NCI-H2029 treated with DMSO at 0.1 percent for 48 hours (cell line): Measurements from ENCODE around the gene CDK2AP2.
"Not testable (repeated sequence)": the region's sequence is repeated elsewhere in the genome, so short reads cannot be mapped to it uniquely, and the experiment has no call there.

ENCODE experiments used
- DNase-seq: peaks from one replicate; lab custom pipeline; 2025; lab: John Stamatoyannopoulos, UW

The CDK2AP2 gene

DNA sequence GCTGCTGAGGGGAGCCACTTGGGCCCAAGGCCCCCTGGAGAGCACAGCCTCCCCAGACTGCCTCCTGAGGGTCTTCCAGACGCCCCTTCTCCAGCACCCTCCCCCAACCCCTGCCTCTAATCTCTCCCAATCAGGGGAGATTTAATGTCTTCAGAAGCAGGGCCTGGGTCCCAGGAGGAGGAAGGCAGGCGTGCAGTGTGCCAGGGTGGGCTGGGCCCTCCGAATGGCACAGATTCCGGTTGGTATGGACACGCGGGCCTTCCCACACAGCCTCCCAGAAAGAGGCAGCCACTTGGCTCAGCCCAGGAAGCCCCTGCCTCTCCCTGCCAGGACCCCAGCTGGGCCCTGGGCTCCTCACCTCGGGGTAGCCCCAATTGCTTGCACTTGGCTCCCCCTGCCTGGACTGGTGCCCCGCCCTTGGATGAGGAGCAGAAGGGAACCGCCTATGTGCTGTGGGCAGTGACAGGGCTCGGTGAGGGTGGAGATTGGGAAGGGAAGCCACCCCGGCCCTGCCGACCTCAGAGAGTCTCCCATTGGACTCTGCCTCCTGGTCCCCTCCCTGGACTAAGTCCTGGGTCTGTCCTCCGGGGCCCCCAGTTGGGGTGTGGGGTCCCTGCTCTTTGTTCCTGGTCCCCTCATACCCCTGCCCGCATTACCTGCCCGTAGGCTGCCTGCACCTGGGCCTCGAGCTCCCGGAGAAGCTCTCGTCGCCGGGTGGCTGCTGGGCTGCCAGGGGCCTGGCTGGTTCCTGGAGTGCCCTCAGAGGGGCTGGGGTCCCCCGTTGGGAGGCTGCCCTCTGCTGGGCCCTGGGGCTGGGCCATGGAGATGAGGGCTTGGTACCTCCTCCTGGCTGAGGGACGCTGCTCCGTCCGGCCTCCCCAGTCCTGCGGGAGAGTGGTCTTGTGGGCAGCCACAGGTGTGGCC is 15.9 kb upstream of the CDK2AP2 start:
- DNase-seq = no peak

DNA sequence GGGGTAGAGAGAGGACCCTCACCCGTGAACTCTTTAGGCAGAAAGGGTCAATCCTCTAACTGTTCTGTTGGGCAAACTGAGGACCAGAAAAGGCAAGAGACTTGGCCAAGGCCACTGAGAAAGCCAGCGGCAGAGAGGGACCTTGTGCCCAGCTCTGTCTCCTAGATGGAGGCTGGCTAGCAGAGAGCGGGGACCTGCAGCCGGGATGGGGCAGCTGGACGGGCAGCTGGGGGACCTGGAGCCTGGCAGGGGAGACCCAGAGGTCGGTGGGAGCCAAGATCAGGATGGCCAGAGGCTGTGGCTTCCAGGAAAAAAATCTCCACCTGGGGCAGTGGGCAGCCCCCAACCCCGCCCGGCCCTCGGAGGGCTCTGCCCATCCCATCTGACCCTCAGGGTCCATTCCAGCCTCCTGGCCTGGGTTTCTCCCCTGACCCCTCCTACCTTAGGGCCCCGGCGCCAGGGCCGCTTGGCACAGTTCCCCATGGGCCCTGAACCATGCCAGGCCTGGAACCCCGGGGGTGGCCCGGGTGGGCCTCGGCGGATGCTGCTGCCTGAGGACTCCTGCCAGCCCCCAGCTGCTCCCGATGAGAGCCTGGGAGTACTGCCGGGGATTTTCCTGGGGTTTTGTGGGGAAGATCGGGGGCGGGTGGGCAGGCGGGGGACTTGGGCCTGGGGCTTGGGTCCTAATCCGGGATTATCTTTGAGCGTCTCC is 15.0 kb upstream of the CDK2AP2 start, which contains the start of gene CABP2:
Gene CABP2 (minus strand): TSS at position 603 of the 712 bp plus-strand sequence. CDS start 120 bp downstream, at position 483.
- no peak for DNase-seq

DNA sequence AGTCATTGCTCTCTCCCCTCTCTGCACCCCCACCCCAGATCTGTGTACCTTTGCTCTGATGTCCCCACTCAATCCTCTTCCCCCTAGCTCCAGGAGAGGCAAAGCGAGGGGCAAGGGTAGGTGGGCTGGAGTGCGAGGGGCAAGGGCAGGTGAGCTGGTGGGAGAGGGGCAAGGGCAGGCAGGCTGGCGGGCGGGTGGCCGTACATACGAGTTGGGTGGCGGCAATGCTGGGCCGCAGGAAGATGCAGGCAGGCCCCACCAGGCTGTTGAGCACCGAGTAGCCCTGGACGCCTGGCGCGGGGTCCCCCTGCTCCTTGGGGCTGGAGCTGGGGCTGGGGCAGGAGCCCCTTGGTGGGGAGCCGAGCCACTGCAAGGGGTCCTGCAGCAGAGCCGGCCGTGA is 14.4 kb upstream of the CDK2AP2 start:
- no peak for DNase-seq

DNA sequence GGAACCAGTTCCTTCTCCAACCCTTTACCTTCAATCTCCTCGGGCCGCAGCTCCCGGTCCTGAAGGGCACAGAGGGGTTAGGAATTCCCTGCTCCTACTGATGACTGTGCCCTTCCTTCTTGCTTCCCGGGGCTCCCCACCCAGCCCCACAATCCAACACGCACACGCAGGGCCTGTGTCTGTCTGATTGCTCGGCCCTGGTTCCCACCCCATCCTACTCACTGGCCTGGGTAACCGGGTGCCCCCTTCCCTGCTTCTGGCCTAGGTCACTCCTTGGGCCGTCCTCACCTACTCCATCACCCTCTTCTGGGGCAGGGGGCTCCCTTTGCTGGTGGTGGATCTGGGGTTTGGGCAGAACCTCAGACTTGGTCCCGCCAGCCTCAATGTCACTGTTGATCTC is 14.0 kb upstream of the CDK2AP2 start:
- no peak for DNase-seq

DNA sequence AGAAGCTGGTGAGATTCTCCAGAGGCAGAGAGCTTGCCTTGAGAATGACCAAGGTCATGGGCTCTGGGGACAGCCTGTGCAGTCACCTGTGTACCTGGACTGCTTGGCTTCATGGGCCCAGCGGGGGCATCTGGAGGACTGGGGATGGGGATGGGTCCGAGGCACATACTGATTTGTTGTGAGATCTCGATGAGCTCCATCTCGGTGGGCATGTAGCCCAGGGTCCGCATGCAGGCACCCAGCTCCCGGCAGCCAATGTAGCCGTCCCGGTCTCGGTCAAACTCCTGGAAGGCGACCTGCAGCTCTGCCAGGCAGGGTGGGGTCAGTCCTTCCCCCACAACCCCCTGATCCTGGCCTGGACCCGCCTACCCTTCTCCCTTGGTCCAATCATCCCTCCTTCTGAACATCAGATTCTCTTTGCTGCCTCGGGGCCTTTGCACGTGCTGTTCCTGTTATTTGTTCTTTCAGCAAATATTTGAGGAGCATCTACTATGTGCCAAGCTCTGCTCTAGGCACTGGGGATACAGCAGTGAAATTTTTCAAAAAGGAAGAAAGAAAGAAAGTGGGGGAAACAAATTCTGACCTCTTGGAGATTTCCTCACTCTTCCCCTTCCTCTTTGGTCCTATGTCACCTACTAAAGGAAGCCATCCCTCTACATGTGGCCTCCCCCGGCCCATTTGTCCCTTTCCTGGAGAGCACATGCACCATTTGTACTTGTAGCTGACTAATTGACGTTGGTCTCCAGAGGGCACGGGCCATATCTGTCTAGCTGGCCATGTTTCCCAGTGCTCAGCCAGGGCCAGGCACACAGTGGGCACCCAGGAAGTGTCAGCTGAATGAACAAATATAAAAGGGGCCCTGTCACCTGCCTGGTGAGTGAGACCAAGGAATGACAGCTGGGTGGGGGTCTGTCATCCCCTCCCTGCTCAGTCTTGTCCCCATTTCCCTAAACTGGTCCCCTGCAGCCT is 13.2 kb upstream of the CDK2AP2 start:
- no peak for DNase-seq

DNA sequence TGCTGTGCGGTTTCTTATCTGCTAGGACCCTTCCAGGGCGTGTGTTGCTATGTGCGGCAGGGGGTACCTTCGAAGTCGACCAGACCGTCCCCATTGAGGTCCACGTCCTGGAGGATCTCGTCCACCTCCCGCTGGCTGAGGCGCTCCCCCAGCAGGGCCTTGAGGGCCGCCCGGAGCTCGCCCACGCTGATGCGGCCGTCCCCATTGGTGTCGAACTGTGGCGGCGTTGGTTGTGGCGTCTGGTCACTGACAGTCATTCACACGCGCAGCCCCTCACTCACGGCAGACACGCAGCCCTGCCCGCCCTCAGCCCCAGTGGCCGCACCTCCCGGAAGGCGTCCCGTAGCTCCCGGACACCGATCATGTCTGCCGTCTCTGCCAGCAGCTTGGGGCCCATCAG is 11.8 kb upstream of the CDK2AP2 start:
- DNase-seq = no peak

DNA sequence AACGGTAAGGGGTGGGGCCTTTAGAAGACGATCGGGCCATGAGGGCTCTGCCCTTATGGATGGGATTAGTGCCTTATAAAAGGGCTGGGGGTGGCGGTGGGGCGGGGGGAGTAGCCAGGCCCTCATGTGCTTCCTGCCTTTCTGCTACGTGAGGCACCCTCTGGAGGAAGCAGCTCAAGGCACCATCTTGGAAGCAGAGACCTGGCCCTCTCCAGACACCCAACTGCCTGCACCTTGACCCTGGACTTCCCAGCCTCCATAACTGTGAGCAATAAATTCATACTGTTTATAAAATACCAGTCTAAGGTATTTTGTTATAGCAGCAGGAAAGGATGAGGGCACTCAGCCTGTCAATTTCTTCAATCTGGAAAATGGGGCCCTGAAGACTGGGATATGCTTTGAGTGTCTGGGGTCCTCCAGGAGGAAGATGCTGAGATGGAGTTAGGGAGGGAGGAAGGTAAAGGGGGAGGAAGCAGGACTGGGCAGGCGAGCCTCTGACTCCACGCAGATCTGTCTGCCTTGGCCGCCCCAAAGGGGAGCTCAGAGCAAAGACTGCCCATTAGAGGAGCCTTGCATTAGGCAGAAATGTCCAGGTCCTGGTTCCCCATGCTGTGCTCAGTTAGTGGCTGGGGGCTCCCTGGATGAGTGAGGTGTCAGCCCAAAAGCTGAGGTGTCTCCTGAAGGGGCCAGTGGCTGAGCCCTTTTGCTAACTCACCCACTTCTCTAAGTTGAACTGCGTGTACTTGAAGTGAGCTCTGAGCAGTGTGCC is 10.0 kb upstream of the CDK2AP2 start:
- no peak for DNase-seq

DNA sequence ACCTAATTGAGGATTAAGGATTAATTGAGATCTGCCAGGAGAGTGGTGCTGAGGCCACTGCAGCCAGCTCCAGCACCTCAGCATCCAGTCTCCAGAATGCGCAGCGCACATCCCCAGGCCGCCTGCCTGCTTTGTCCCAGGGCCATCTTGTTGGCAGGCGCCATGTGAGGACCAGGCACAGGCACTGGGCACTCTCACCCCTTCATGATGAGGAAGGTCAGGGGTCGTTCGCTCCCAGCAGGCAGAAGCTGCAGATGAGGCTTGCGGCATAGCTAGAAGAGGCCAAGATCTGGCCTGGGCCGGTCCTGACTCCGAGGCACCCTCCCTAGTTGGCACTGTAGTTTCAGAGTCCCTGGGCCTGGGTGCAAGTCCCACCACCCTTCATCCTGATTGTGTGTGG is 8.8 kb upstream of the CDK2AP2 start:
- DNase-seq = no peak

DNA sequence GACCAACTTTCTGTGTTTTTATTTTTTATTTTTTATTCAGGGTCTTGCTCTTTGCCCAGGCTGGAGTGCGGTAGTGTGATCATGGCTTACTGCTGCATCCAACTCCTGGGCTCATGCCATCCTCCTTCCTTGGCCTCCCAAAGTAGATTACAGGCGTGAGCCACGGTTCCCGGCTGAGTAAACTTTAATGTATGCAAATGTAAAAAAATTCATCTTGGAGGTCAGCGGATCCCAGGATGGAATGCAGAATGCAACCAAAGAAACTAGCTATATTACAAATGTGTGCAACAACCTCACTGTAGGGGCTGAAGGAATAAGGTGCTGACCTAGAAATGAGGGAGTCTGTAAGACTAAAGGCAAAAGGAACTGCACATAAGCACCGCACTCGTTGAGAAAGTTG is 6.2 kb upstream of the CDK2AP2 start:
- no peak for DNase-seq

DNA sequence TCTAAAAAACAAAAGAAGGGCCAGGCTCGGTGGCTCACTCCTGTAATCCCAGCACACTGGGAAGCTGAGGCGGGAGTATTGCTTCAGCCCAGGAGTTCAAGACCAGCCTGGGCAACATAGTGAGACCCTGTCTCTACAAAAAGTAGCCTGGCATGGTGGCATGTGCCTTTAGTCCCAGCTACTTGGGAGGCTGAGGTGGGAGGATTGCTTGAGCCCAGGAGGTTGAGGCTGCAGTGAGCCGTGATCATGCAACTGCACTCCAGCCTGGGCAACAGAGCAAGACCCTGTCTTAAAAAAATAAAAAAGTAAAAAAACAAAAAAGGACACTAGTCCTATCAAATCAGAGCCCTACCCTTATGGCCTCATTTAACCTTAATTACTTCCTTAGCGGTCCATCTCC is 3.6 kb upstream of the CDK2AP2 start:
- not testable (repeated sequence) for DNase-seq

DNA sequence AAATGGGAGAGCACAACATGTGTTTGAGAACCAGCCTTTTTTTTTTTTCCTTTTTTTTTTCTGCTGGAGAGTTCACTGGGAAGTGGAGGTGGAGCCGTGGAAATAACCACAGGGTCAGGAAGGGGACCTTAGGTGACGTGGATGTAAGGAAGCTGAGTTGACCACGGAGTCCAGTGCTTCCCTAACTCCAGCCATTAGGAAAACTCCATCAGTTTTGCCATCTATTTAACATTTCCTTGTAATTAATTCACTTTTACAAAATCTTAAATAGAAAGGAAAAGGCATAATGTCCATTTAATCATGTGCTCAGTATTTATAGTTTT is 2.0 kb upstream of the CDK2AP2 start:
- DNase-seq = no peak

DNA sequence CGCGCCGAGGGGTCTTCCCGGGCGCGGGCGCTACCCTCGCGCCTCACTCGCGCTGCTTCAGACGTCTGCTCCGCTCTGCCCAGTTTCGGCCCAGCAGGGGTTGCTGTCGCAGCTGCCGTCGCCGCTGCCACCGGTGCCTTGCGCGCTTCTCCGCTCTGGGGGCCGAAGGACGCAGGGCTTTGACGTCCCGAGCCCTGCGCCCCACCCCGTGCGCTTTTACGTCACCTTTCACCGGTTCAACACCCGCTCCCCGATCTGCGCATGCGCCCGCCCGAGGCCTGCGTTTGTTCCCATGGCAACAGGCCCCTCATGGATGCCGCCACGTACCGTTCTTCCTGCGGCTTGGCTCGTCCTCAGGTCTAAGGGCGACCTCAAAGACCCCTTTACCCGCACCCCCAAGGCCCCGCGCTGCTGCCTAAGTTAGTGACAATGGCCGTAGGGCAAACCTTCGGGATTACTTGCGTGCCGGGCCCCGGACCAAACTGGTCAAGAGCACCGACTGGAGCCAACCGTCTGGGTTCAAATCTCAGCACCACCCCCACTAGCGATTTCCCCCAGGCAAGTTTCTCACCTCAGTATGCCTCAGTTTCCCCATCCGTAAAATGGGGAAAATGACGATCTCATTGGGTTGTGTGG is 642 bp upstream of the CDK2AP2 start:
- DNase-seq = peak; percentile 95

DNA sequence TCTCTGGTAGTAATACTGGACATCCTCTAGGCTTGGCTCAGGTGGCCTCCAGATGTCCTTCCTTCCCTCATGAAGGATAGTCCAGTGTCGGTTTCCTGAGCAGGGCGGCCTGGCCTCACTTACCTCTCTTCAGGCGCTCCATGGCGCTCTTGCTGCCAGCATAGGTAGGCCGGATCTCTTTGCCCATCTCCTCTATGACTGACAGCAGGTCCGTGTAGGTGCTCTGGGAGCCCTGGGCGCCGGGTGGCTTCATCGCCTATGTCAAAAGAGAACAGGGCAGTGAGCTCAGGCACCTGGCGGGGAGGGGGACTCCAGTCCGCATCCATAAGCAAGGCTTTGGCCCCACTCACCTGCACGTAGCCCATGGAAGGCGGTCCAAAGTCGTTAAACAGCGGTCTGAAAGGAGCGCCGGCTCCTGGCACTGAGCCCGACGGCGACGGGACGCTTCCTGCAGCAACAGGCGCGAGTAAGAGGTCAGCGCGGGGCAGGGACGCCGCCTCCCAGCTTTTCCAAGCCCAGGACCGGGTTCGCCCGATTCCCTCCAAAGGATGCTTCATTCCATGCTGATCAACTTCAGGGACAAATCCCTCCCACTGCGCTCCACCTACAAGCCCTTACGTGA is 609 bp downstream of the CDK2AP2 start:
- DNase-seq = no peak

DNA sequence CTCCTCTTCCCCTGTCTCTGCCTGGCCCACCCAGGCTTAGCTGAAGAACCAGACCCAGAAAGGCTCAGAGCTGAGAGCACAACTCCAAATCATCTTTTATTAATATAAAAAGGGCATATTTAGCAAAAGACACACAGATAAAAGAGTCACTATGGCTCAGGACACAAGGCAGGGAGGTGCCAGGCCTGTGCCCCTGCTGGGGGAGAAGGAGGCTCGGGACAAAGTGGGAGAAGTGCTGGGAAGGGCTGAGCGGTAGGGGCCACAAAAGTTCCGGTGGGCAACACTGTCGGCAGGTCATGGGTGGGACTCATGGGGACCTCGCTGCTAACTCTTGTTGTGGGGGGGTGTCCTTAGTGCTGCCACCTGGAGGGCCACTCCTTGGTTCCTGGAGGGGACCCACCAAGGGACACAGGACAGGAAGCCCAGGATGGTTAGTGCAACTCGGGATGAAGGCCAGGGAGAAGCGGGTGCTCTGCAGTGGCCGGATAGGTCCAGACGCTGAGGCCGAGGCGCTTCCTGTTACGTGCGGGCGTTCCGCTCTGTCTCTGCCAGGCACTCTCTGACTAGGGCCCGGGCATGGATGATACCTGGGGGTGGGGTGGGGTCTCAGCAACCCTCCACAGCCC is 1.4 kb downstream of the CDK2AP2 start:
- DNase-seq = no peak

DNA sequence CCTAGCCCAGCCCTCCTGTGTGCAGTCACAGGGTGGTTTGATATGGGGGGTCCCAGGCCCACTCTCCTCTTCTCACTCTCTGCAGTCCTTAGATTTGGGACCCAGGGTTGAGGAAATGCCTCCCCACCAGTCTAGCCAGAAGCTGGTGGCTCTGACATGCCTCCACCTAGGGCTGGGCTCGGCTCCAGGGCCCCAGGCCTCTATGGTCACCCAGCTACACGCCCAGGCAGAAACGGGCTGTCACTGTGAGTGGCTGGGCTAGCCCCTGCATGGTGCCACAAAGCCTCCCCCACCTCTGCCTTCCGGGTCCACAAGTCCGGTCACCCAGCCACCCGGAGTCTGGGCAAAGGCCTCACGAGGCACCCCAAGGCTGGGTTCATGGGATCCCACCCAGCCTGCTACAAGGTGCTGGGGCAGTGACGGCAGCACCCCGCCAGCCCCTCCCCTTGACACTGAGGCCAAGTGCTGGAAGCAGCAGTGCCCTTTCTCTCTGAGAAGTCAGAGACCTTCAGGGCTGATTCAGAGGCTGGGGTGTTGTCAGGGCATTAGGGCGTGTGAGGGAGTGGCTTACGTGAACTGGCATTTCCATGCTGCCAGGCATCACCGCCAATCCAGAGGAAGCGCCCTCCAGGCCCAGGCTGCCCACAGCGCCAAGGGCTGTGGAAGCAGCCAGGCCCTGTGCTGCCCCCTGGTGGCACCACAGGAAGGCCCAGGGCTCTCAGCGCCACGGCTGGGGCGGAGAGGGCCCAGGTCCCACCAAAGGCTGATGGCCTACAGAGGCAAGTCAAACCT is 2.2 kb downstream of the CDK2AP2 start:
- peak; percentile 70 for DNase-seq

DNA sequence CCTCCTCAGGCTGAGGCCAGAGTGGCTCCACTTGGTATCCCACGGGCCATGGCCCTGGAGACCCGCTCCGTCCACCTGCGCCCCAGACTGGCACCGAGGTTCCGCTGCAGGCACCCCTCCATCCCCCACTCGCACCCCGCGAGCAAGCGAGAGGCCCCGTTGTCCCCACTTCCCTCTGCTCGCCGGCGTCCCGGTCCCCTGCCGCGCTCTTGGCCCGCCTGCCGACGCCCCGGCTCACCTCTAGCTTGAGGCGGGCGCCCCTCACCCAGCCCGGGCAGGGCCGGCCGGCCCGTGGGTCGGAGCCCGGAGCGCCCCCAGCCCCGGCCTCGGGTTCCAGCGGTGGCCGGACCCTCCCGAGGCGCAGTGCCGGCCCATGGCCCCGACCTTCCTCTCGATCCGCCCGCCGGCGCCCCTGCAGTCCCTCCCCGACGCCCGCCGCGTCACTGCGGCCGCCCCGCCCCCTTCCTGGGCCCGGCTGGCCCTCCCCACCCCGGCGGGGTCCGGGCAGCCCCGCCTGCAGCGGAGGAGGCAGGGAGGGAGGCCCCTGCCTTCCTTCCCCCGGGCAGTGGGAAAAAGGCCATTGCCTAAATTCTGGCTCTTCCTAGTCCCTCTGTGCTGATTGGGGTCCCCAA is 2.9 kb downstream of the CDK2AP2 start, which contains the start of gene PITPNM1:
Gene PITPNM1 (minus strand): TSS at position 414 of the 632 bp plus-strand sequence. CDS start 1,183 bp downstream, outside the sequence.
- DNase-seq = no peak

DNA sequence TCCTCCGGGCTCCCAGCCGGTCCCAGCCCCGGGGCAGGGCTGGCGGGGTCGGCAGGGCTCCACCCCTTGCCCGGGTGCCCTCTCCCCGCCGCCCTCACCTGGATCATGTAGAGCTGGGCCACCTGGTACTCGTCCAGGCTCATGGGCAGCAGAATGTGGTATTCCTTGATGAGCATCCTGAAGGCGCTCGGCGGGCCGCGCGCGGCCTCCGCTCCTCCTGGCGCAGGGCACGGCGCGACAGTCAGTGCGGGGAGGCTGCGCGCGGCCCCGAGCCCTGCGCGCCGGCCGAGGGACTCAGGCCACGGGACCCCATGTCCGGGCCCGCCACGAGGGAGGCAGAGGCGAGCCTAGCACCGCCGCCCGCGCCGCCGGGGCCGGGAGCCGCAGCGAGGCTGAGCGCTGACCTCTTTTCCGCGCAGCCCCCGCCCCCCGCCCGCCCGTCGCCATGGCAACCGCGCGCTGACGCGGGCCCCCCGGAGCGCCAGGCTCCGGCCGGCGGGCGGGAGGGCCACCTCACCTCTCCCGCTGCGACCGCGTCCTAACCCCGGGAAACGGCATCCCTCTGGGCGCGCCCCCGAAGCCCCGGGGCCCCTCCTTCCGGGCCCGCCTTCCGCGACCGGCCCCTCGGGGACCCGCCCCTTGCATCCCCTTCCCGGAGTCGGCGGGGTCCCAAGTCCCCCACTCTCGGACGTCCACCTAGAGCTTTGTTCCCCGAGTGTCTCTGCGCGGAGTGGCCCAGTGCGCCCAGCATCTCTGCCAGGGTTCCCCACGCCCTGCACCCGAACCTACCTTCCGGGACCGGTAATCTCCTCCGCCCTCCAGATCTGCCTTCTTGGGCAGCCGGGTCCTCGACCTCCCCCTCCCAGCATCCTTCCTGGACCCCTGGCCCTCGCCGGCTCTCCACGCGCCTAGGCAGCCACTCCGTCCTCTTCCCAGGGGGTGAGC is 3.7 kb downstream of the CDK2AP2 start:
- no peak for DNase-seq
